ENCODE measurements around the gene TMEM184A.
A peak's percentile ranks its signal among the peaks of the same experiment; 100 is the strongest.

The TMEM184A gene

DNA sequence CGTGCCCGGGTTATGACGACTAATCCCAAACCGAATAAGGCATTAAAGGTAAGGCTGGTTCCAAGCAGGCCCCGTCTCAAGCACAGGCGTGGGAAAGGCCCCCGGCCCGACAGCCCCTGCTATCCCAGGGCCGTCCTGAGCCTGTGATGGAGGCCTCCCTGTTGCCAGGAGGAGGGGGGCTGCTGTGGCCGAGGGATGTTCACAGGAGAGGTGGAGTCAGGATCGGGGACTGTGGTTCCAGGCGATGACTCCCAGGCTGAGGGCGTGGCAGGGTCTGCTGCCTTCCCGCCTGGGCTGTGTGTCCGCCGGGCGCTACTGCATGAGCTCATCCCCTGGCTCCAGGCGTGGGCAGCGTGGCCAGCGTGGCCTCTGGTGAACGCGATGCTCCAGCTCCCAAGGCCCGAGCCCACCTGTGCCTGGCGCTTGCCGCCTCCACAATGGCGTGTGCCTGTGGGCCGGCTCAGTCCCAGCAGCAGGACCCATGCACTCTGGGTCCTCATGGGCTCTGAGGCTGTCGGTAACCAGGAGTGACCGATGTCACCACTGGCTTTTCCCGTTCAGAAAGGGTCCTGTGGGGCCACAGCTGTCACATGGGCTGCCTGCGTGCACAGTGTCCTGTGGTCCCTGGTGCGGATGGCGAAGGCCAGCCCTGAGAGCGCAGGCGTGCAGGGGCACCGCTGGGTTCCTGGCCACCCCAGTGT is 16.7 kb downstream of the TMEM184A start:
- DNase-seq (ENCODE audit: low read depth in 3 of 3): no peak

DNA sequence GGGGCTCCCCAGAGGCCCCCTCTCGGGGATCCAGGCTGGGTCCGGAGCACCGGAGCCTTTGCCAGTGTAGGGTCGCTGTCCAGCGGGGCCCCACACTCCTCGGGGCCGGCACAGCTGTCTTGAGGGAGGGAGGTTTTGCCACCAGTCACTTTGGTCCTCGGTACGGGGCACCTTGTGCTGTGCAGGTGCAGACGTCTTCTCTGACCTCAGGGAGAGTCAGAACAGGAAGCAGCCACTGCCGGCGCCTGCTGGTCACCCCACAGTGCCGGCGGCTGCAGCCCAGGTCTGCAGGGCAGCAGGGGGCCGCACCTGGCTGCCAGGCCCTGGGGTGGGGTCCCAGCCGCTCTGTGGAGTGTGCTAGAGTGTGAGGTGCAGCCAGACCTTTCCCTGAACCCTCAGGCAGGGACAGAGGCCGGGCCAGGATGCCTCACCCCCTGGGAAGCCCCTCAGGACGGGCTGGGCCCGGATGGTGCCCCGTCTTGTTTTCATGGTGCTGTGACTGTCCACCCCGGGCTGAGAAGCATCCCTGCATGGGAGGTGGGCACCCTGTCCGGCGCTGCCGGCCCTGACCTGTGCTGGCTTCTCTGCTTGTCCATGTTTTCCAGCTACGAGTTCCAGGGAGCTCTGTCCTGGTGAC is 17.3 kb downstream of the TMEM184A start:
- DNase-seq (ENCODE audit: low read depth in 3 of 3): no peak

DNA sequence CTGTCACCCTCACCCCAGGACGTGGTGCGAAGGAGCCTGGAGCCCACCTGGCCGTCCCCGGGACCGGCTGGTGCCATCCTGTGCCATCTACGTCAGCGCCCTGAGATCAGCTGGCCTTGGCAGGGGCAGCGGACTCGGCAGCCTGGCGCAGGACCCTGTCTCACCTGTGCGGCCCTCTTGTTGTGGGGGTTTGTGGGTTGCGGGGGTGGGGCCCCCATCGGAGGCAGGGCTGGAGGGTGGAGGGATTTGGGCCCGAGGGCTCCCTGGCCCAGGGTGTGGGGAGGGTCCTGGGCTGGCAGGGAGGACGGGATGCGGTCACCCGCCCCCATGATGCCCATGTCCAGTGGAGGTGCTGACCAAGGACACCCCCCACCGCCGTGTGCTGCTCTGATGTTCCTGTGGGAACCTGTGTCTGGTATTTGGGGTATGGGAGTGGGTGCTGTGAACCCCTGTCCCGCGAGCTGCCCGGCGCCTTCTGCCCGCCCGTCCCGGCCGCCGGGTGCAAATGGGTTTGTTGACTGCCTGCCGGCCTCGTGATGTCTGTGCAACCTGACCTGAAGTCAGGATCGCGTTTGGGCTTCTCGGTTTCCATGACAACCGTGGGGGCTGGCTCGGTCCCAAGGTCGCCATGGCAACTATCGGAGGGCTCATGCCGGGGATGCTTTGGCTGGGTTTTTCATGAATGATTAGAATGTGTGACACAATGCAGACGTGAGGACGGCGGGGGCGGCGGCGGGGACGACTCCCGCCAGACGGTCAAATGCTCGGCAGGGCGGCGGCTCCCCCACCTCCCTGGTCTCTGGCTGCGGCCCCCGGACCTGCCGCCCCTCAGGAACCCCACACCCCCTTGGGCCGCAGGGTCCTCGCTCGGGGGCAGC is 18.2 kb downstream of the TMEM184A start:
- no peak for DNase-seq (ENCODE audit: low read depth in 3 of 3)

DNA sequence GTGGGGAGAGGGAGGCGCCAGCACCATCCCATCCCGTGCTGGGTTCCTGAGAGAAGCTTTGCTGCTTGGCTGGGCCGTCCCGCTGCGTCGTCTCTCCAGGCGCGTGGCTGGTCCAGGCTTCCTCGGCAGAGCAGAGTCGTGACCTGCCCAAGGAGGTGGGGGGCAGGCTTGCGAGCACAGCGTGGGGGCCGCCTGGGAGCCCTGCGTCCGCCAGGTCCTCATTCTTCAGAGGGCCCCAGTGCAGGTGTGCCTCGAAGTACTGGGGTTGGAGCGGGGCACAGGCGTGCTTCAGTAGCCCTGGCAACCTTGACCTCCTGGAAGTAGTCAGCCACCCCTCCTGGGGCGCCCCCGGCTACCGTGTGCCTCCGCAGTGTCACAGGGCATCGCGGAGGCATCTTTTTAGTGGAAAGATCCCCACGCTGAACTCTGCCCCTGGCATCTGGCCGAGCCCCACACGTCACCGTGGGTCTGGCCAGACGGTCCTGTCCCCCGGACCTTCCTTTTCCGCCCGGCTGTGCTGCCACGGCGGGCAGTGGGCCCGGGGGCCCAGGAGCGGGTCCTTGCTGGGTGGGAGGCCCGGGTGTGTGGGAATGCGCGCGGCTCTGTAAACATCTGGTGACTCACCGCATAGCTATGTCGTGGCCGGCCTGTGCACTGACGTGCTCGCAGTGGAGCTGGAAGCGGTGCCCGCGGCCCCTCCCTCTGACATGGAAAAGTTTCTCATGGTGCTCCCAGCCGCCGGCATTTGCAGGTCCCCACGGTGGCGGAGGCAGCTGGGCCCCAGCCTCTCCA is 19.1 kb downstream of the TMEM184A start:
- DNase-seq (ENCODE audit: low read depth in 3 of 3): no peak

DNA sequence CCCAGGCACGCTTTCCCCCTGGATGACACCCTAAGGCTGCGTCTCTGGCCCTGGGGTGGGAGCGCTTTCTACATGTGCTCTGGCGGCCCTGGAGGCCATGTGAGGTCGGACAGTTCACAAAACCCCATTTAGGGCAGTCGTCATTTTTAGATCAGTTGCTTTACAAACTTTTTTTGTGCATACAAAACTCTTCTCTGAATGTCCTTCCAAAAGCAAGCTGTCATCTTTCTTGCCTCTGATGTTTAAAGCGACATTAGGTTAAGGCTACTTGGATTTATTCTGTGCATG is 19.6 kb downstream of the TMEM184A start:
- no peak for DNase-seq (ENCODE audit: low read depth in 3 of 3)

DNA sequence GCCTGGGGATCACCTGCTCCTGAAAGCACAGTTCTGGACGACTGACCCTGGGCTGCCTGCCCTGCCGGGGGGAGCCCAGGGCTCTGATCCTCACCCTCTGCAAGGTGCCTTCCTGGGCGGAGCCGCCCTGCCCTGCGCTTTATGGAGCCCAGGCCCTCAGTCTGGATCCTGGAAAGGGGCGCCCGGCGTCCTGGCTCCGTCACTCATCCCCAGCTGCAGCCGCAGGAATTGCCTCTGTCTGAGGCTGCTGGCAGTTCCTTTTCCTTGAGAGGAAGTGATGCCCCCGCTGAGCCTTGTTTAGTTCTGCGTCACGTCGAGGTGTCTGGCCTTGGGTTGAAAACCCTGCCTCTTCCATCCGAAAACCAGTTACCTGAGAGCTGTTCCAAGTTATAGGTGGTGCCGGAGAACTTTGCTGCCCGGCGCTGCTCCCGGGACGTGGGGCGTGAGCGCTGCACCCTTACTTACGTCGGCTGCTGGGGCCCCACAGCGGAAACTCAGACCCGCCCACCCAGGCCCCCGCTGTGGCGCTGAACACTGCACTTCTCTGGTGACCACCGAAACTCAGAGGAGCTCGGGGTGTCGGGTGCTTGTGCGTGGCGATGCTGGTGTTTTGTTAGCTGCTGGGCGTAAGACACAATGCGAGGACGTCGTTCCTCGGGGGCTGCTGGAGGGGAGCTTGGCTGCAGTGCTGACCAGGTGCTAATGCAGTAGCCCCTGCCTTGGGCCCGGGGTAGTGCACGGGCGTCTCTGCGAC is 20.1 kb downstream of the TMEM184A start:
- DNase-seq (ENCODE audit: low read depth in 3 of 3): no peak

DNA sequence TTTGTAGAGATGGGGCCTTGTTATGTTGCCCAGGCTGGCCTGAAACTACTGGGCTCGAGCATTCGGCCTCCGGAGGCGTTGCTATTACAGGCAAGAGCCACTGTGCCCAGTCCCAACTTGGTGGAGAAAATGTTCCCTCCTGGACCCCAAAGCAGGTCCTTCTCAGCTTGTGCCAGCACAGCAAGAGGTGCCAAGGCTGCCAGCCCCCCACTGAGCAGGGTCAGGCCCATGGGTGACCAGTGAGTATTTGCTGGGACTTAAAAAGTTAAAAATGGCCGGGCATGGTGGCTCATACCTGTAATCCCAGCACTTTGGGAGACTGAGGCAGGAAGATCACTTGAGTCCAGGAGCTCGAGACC is 20.9 kb downstream of the TMEM184A start:
- DNase-seq (ENCODE audit: low read depth in 3 of 3): no peak

DNA sequence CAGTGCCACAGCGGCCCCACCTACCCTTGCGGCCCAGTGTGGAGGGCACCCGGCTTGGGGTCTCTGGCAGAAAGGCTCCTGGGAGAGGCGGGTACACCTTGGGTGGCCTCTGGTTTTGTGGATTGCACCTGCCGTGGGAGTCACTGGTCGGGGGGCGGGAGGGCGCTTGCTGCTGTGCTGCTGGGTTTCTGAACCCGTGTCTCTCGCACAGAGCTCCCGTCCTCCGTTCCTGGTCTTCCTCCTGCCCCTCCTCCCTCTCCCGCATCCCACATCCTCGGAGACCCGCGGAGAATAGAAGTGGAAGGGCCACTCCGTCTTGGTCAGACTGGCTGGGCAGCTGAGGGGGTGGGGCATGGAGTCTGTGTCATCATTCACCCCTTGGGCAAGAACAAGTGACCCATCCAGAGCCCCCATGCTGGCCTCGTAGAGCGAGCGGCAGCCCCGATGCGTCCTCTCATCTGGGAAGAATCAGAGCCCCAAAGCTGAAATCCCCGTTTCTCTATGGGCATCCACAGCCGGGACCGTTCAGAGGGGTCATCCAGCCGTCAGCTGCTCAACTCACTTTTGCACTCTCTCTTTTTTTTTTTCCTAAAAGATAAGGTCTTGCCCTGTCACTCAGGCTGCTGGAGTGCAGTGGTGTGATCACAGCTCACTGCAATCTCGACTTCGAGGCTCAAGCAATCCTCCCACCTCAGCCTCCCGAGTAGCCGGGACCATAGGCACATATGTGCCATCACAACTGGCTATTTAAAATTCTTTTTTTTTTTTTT is 21.5 kb downstream of the TMEM184A start:
- DNase-seq (ENCODE audit: low read depth in 3 of 3): no peak

DNA sequence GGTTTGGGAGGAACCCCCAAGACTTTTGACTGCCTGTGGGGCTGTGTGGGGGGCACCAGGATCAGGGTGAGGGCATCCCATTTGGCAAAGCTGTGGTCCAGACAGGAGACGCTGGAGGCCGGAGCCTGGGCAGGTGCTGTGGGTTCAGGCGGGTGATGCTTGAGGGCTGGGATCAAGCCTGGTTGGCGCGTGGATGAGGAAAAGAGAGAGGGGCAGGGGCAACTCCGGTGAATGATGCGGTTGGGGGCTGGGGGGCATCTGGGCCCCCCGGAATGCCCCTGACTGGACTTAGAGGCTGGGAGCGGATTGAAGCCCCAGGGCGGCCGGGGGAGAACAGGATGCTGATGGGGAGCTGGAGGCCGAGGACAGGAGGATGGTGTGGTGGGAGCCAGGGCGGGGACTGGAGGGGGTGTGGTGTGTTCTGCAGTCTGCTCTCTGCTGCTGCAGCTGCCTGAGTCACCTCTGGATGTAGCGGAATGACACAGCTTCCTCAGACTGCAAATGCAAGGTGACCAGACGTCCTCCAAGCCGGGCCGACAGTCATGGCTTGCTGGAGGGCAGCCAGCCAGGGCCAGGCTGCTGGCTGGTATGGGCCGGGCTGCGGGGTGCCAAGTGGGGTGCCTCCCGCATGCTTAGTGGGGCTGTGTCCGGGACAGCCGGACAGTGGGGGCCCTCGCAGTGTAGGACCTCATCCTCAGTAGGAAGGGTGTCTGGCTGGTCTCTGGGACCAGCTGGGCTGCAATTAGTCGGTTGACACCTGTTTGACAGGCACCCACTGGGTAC is 22.3 kb downstream of the TMEM184A start:
- no peak for DNase-seq (ENCODE audit: low read depth in 3 of 3)

DNA sequence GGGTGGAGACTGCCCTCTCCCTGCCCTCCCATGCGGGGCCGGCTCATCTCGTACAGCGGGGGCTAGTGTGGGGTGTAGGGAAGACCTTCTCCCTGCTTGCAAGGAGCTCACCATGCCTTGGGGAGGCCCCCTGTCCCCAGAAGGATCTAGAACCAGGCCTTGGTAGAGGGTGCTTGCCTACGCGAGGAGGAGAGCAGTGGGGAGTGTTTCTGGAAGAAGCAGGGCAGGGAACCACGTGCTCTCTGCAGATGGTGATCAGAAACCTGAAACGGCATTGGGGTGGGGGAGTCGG is 22.8 kb downstream of the TMEM184A start:
- no peak for DNase-seq (ENCODE audit: low read depth in 3 of 3)

DNA sequence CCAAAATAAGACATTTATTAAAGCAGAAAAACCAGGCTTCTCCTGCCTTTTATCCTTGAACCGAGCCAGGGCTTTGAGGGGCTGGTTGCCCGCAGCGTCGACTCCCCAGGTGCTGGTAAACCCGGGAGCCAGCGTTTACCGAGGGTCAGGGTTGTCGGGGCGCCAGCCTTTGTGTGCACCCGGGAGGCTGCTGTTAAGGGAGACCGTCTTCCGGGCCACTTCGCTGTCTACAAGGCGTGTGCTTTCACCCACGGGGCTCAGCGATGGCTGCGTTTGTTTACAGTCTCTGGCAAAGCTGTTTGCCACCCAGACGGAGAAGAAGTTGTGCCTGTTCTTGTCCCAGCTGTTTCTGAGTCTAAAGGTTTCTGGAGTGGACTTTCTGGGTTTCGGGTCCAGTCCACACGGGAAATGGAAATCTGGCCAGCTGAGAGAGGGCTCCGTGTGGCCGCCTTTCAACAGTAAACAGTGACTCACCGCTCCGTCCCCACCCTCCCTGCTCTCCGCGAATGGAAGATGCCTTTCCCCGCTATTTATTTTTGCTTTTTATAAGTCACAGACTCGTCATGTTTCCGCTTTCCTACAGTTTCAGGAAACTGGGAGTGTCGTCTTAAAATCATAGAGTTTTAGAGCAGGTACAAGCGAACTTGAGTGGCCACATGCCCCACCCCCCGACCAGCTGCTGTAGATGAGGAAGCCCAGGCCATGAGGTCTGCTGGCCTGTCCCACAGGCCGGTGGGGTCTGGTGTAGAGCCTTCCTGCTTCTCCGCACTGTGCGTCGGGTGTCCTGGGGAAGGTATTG is 23.4 kb downstream of the TMEM184A start:
- DNase-seq (ENCODE audit: low read depth in 3 of 3): peak; percentile 37 to 42 (median 39)

DNA sequence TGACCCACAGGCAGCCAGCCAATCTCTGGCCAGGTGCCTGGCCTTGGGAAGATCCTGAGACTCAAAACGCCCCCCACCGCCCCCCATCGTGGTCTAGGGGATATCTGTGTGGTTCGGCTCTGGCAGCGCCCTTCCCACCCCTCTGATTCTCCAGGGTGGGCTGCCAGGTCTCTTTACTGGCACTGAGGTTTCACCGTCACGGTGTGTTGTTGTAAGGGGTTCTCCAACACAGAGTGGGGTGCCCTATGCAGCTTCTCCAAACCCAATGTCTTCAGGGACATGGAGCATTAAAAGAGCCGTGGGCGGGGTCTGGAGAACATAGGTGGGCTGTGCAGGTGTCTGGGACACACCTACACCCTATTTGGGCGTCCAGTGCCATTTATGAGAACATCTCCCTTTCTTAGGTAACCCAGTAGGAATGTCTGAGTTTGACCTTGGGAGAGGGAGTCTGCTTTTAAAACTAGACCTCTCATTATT is 24.0 kb downstream of the TMEM184A start:
- no peak for DNase-seq (ENCODE audit: low read depth in 3 of 3)

DNA sequence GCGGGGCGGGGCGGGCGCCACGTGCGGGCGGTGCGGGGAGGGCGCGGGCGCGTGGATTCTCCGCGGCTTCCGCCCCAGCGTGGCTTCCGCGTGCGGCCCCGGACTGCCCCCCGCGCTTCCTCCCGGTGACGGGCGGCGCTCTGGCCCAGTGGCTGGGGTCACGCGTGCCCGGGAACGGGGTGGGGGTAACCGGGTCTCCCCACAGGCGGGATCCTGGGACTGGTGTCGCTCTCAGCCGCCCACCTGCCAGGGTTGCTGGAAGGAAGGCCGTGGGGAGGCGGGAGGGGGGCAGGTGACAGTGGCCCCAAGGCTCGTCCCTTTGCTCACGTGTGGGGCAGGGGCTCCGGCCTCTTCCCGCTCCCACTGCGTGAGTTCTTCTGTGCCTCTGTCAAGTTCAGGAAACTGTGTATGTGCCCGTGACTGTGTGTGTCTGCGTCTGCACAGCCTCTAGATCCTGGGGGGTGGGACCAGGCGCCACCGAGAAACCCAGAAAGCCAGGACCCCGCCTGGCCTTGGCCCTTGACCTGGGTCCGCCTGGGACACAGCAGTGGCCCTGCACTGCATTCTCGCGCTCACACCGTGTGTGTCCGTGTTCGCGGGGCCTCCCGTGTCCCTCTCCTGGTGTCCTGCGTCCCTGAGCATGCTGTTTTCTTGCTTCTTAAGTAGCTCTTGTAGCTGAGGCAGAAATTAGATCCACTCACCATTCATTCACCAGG is 24.6 kb downstream of the TMEM184A start:
- DNase-seq (ENCODE audit: low read depth in 3 of 3): peak in 2 of 3 experiments; percentile 26 to 36

DNA sequence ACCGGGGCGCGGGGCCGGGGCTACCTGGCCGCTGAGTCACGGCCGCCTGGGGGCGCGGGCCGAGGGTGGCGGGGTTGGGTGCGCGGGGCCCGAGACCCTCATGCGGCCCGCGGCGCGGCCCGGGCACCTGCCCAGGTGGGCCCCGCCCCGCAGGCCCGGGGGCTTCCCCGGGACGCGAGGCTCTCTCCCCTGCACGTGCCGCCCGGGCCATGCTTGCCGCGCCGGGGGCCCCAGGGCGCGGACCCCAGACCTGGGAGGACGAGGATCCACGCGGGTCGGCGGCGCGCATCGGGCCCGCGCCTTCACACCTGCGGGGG is 25.1 kb downstream of the TMEM184A start:
- DNase-seq (ENCODE audit: low read depth in 3 of 3): peak in 1 of 3 experiments; percentile 35

DNA sequence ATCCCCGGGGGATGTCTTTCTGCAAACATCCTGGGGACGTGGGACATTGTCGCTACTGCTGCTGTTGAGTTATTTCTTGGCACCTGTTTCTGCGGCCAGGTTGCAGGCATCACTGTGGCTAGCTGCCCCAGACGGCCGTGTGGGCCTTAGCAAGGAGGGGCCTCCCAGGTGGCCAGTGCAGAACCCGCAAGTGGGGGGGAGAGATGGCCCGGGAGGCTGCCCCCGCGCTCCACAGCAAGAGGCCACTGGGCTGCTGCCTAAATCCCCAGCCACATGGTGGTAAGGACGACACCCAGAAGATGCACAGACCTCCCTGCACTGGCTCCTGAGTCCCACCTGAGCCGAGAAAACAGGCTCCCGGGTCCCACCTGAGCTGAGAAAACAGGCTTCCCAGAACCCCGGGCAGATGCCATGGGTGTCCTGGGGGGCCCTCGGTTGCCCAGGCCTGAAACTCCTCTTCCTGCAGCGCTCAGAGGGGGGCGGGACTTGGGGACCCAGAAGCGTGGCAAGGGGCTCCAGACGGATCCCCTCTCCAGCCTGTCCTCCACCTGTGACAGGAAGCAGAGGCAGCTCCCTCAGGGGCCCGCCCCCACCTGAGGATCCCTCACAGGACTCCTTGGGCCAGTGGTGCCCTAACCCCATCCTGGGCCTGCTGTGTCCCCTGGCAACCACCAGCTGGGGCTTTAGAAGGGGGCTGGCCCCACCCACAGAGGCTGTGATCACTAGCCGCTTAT is 26.5 kb downstream of the TMEM184A start:
- DNase-seq (ENCODE audit: low read depth in 3 of 3): no peak

DNA sequence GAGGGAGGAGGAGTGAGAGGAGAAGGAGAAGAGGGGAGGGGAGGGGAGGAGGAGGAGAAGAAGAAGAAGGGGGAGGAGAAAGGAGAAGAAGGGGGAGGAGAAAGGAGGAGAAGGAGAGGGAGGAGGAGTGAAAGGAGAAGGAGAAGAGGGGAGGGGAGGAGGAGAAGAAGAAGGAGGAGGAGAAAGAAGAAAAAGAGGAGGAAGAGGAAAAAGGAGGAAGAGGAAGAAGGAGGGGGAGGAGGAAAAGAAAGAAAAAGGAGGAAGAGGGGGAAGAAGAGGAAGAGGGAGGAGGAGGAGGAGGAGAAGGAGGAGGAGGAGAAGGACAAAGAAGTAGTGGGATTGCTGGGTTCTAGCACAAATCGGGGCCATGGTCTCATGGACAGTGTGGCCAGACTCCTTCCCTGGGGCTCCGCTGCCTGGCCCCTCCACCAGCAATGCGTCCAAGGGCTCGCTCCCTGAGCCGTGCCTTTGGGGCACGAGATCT is 29.7 kb downstream of the TMEM184A start:
- no peak for DNase-seq (ENCODE audit: low read depth in 3 of 3)

DNA sequence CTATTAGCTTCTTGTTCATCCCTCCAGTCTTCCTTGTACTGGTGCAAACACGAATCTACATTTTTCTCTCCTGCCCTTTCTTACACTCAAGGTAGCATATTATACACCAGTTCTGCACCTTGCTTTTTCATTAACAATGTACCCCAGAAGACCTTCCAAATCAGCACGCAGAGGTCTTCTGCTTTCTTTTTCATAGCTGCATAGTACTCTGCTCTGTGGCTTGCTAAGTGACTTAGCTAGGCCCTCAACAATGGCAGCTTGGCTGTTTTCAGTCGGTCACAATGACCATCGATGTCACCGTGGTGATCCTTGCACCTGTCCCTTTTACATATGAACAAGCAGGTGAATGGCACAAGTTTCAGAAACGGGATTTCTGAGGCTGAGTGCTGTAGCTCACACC is 30.6 kb downstream of the TMEM184A start:
- DNase-seq (ENCODE audit: low read depth in 3 of 3): no peak

DNA sequence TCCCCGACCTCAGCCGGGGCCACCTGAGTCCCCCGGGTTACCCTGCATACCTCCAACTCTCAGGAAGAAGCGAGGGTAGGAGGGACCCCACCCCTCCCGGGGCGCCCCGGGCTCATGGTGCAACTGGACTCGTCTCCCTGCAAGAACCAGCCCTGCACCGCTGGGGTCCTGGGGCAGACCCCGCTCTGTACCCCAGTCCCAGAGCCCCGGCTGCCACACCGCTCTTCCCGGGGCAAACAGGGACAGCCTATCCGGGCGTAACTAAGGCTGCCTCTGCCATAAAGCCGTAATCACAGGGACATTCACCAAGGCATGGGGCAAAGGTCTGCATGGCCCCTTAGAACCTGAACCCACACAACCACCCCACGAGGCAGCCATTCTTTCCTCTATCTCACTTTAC is 32.2 kb downstream of the TMEM184A start:
- no peak for DNase-seq (ENCODE audit: low read depth in 3 of 3)
